ENCODE data around the gene PLS3.
"Not testable (repeated sequence)": the region's sequence is repeated elsewhere in the genome, so short reads cannot be mapped to it uniquely, and the experiment has no call there.

The PLS3 gene

DNA sequence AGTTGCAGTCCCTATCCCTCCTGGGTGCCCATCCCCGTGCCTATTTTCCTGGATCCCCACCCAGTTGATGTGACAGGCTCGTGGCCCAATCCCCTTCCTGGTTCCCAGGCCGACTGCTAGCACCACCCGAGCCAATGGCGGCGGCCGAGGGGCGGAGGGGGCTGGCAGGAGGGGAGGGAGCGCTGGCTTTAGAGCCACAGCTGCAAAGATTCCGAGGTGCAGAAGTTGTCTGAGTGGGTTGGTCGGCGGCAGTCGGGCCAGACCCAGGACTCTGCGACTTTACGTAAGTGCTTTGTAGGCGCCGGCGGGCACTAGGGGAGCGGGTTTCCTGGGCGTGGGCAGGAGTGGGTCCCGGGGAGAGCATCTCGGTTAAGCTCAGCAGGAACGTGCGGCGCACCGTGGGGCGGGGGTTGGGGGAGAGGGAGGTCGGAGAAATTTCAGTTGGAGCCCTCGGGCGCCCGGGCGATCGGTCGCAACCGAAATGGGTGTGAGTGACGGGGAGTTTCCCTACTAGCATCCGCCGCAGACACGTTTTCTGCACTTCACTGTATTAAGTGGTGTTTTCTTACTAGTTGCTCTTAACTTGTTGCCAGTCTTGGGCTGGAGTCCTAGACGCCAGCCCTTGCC, at the start of gene PLS3:
Gene PLS3, plus strand, starts transcription at position 197 of the 627 bp plus-strand sequence. CDS start 49,077 bp downstream, outside the sequence.
- DNase-seq = peak; percentile 70

GRCh38 chrX:115518113-115518512, 42.9 kb upstream of the PLS3 start:
- DNase-seq = no peak

DNA sequence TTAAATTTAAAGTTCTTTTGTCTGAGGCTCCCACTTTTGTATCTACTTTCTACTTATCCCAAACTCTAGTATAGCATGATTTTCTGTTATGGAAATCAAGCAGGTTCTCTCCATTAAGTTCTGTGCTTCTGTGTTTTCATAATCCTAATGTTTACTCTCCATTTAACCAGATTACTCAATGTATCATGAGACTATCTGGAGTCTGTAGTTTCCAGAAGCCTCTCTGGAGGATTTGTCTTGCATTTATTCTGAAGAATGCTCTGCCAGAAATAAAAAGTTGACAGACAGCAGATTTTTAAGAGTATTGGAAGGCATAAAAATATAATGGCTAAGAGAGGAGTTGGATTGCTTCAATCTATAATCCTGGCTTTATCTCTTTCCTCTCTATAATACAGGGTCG, 39.2 kb upstream of the PLS3 start:
- DNase-seq = no peak

GRCh38 chrX:115522952-115523351, 38.0 kb upstream of the PLS3 start:
- no peak for DNase-seq

GRCh38 chrX:115525486-115525885, 35.5 kb upstream of the PLS3 start:
- peak; percentile 64 for DNase-seq

DNA sequence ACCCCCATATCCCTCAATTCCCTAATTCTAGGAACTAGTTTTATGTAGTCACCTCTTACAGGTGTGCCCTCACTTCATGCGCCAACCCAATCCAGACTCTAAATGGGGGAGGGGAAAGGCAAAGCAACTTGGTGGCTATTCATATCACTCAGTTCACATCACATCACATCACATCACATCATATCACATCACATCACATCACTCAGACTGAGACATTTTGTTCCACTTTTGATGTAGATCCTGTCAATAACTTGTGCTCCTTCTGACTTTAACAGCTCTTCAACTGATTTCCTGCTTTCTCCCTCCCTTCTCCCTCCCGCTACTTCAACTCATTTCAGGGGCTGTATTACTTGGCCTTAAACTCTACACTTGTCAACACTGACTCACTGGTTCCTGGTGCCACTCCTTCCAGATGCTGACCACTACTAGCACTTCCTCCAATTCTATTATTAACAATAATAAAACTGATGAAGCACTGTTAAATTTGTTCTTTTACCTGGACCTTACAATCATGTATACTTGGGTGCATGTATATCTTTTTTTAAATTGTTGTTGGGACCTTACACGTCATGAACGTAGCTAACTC, 29.1 kb upstream of the PLS3 start:
- no peak for DNase-seq

- DNase-seq = no peak
These were observed 27.5 kb upstream of the PLS3 start for GRCh38 chrX:115533485-115533884.

GRCh38 chrX:115534383-115534782, 26.6 kb upstream of the PLS3 start:
- no peak for DNase-seq

DNA sequence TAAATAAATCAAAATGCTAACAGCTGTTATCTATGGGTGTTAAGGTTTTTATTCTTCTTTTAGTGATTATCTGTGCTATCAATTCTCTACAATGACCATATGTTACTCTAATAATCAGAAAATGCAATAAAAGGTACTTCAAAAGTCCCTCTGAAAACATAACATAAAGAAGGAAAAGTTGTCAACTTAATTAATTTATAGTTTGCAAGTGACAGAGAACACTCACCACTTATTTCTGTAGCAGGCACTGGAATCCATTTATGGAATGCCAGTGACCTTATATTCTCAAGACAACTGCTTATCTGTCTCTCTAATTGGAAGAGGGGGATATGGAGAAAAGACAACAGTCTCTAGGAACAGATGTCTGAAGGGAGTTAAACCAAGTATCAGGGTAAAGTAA, 25.6 kb upstream of the PLS3 start:
- no peak for DNase-seq

DNA sequence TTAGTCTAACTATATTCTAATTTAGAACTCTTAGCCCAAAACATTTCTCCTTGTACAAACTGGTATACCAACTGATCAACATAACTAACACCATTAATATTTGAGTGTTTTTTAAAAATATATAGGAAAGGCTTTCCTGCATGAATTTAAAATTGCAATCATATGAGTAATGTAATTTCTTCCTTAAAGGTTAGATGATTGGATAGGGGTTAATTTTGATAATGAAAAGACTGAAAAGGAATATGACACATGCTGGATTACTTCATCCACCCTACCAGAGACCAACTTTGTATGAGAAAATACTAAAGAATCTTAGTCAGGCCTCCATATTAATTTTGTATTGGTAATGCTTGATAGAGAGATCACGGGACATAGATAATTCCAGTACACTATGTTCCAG, 25.1 kb upstream of the PLS3 start:
- no peak for DNase-seq

DNA sequence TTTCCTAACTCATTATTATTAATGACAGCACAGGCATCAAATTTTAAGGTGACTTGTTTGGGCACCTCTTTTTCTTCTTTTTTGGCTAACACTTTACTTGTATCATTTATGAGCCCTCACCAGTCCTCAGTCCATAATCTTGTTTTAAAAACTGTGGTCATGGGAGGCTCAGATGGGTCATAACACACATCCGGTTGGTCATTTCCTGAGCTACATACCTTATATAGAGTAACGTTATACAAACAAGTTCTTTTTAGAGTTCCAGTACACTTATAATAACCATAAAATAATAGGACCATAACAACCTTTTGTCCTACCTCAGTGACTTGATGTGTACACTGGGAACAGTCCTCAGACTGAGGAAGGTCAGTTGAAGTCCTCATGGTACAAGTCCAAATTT, 21.1 kb upstream of the PLS3 start:
- no peak for DNase-seq

- DNase-seq = not testable (repeated sequence)
These were observed 19.9 kb upstream of the PLS3 start for GRCh38 chrX:115541045-115541444.

DNA sequence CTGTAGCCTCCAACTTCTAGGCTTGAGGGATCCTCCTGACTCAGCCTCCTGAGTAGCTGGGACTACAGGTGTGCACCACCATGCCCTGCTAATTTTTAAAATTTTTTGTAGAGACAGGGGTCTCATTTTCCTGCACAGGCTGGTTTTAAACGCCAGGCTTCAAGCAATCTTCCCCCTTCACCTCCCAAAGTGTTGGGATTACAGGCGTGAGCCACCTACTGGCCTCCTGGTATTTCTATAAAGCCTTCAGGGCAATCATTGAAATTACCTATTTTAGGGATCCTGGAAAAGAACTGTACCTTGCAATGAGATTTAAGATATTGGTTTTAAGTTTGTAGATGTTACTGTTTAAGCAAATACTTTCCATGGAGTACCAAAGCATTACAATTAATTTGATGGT, 13.5 kb upstream of the PLS3 start:
- no peak for DNase-seq

- DNase-seq = no peak
These were observed 12.0 kb upstream of the PLS3 start for GRCh38 chrX:115549008-115549407.

DNA sequence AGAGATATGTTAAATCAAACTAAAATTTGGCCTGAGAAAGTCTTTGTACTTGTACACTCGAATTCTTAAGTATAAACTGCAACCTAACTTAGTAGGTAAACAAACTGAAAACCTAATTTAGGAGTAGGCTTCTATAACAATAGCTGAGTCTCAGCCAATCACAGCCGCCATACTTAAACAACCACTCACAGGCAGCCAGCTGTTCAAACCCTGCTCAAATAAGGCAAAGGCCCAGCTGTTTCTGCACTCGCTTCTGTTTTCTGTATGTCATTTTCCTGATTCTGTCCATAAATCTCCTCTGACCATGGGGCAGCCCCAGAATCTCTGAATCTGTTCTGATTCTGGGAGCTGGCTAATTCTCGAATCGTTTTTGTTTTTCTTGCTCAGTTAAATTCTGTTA, 7.8 kb upstream of the PLS3 start:
- DNase-seq = no peak

DNA sequence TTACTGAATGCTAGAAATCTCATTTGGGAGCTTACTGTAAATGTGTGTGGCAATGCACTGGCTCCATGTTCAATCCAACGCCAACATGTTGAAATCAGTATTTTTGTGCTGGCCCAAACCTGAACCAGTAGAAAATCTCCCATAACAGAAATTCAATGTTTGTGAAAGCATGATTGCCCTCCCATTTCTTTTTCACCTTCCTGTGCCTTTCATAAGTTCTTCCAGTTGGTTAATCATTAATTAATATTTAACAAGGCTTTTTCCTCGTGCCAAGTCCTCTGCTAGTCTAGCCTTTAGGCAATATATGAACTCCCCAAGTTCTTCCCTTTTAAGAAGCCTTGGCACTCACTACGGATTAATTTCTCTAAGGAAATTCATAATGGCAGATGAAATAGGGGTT, 1.3 kb upstream of the PLS3 start:
- DNase-seq = no peak

DNA sequence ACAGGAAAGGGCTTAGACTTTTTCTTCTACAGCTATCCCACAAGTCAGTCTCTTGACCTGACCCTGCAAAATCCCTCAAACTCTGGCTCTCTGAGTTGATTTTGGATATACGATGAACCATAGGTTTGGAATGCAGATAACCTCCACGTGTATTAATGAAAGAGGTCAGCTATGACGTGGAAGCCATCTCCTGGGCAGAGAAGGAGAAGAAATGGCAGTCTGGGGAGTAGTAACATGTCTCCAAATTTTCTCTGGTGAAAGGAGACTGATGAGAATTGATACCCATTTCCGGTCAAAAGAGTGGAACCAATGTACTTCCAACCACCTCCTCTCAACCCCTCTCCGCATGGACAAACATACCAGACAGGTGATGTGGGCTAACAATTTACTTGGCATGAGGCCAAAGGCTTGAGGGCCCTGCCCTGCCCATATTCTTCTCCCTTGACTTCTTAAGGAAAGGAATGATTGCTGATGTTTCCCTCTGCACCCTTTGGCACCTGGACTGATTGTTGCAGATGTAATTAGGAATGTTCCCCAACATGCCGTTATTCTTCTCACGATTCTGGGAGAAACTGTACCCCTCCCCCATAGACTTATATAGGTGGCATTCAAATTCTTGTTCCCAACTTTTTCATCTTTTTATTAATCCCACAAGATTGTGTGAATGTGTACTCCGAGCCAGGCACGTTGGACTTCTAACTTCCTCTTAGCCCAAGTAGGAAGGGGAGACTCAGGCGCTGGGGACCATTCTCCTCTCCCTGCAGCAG, 580 bp upstream of the PLS3 start:
- DNase-seq = peak; percentile 30

DNA sequence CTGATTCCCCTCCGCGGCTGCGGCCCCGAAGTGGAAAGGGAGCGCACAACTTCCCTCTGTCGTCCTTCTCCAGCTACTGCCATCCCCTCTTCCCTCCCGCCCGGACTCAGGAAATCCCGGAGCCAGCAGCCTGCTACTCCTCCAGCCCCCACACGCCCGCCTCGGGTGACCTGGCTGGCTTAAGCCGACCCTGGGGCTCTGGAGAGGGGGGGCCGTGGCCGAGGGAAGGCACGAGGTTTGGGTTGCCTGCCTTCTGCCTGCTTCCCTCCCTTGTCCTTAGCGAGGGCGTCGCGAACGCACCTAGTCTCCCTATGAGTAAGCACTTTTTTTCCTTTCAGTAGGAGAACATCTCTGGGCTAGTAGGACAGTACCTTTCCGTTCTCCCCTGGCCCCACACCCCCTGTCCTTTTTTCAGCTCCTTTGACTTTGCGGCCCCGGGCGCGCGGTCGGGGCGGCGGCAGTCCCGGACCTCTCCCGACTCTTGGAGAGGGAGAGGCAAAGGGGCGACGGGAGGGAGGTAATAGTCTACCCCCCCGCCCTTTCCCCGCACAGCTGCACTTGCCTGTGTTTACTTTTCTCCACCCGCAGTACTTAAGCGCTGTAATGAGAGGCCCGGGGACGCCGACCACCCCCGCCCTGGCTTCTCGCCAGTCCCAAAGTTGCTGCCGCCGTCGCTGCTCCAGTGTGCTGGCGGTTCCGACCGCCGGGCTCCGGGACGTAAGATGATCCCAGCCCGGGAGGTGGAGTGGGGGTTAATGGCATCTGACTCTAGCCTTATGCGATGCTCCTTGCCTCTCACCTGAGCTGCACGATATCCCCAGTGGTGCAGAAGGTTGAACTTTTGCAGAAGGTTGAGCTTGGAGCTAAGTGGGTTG, 868 bp downstream of the PLS3 start:
- peak; percentile 45 for DNase-seq

- peak; percentile 7 for DNase-seq
These were observed 1.5 kb downstream of the PLS3 start for GRCh38 chrX:115562480-115562847.

DNA sequence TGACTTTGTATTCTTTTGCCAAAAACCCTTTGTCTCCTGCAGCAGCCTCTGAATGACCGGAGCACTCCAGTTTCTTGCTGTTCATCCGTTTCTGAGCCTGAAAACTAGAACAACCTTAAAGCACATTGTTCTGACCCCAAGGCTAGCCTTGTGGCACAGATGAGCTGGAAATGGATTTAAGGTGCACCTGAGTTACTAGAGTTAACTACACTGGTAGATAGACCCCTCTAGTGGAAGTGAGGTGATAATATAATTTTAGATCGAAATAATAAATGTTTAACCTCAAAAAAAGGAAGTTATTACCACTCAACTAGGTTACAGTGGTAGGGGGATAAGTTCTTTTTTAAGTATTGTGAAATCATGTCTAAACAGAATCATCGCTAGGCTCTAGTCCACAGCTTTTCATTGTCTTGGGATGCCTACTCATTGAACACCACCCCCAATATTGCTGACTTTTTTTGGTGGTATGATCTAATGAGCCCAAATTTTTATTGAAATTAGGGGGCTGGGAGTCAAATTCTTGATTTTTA, 2.7 kb downstream of the PLS3 start:
- no peak for DNase-seq

DNA sequence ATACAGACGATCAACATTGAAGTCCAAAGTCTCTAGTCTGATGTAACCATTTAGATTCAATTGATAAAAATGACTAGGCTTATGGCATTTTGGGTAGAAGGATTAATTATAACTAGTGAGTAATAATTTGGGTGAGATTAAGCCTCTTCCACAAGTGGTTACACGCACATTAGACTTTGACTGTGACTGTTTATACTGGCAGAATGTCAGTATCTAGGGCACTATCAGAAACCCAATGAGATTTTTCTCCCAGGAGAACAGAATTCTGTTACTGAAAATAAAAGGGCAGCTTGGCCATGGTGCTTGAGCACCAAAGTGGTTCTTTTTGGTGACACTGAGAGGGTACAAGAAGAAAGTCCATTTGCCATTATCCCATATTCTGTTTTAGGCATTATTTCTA, 3.3 kb downstream of the PLS3 start:
- DNase-seq = no peak

DNA sequence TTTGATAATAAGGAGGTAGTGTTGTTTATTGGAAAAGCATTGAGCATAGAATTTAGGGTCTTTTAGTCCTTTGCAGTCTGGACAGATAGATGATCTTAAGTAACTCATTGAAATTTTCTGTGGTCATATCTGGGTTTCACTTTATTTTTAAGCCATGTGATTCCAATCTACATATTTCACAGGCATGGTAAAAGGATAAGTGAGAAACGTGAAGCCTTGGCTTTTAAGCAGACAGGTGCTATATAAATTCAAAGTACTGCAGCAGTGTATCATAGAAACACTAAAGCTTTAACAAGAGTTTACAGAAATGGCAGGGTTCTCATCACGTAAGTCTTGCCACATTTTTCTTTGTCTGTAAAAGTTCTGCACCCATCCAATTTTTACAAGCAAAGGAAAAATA, 4.9 kb downstream of the PLS3 start:
- no peak for DNase-seq

GRCh38 chrX:115571712-115572111, 10.7 kb downstream of the PLS3 start:
- no peak for DNase-seq
